DOHH2 (cell line): ENCODE measurements around the gene PSRC1.

ENCODE experiments used
- H3F3A ChIP-seq: fragments of 200-600 bp; sonication (generic), shearing (Covaris generic); 2 replicates; pipeline ENCODE4 v1.6.0; 2016; ENCODE audit warnings: antibody characterized with exemption, mild to moderate bottlenecking; ENCODE audit not compliant: control insufficient read depth, insufficient read depth
- H3K27ac ChIP-seq: fragments of 200-600 bp; sonication (generic); 2 replicates; pipeline ENCODE4 v1.5.1; 2014; ENCODE audit warnings: low read depth, mild to moderate bottlenecking, low read length, moderate library complexity
- H3K27me3 ChIP-seq: fragments of 200-600 bp; sonication (generic); 2 replicates; pipeline ENCODE4 v1.6.1; 2014; ENCODE audit warnings: mild to moderate bottlenecking, low read length, mixed read lengths; ENCODE audit not compliant: control insufficient read depth
- H3K36me3 ChIP-seq: fragments of 200-600 bp; sonication (generic); 2 replicates; pipeline ENCODE4 v1.6.1; 2014; ENCODE audit warnings: mild to moderate bottlenecking, low read length, moderate library complexity, mixed read lengths; ENCODE audit not compliant: control insufficient read depth
- H3K4me1 ChIP-seq: fragments of 200-600 bp; sonication (generic); 2 replicates; pipeline ENCODE4 v1.6.1; 2014; ENCODE audit warnings: mild to moderate bottlenecking, low read length, mixed read lengths; ENCODE audit not compliant: control insufficient read depth
- H3K4me2 ChIP-seq: fragments of 200-600 bp; sonication (generic); 2 replicates; pipeline ENCODE4 v1.6.0; 2014; ENCODE audit warnings: mild to moderate bottlenecking, low read length, moderate library complexity
- H3K4me3 ChIP-seq: fragments of 200-600 bp; sonication (generic); 2 replicates; pipeline ENCODE4 v1.5.1; 2014; ENCODE audit warnings: mild to moderate bottlenecking, low read length, mixed read lengths
- H3K79me2 ChIP-seq: fragments of 200-600 bp; sonication (generic); 2 replicates; pipeline ENCODE4 v1.6.1; 2014; ENCODE audit warnings: mild to moderate bottlenecking, low read length, mixed read lengths; ENCODE audit not compliant: control insufficient read depth
- H3K9me2 ChIP-seq: fragments of 200-600 bp; sonication (generic); replicated peaks from 2 replicates; pipeline ENCODE4 v1.6.1; 2014; ENCODE audit warnings: mild to moderate bottlenecking, low read length, mixed read lengths; ENCODE audit not compliant: control insufficient read depth
- H3K9me3 ChIP-seq: fragments of 200-600 bp; sonication (generic); 2 replicates; pipeline ENCODE4 v1.6.1; 2014; ENCODE audit warnings: antibody characterized with exemption, low read length, mixed read lengths; ENCODE audit not compliant: control insufficient read depth, insufficient read depth
- H4K20me1 ChIP-seq: fragments of 200-600 bp; sonication (generic); 2 replicates; pipeline ENCODE4 v1.6.0; 2014; ENCODE audit warnings: low read depth, mild to moderate bottlenecking, antibody characterized with exemption, low read length, moderate library complexity; ENCODE audit not compliant: control insufficient read depth, insufficient read depth
- EZH2phosphoT487 ChIP-seq: fragments of 200-600 bp; sonication (generic); IDR thresholded peaks from 2 replicates; pipeline ENCODE4 v1.6.1; 2017; ENCODE audit warnings: borderline replicate concordance, mild to moderate bottlenecking, antibody characterized with exemption, low read length, moderate library complexity, mixed read lengths
- TF ChIP-seq, protein P1 (sequence below): fragments of 200-600 bp; sonication (generic); IDR thresholded peaks from one replicate; pipeline ENCODE4 v1.5.1; 2014; ENCODE audit warnings: antibody characterized with exemption, mild to moderate bottlenecking, low read depth, low read length; ENCODE audit not compliant: poor library complexity, severe bottlenecking

Gene PSRC1

GRCh38 chr1:109283748-109284600, 1.0 kb upstream of the PSRC1 start:
- H3K9me2 ChIP-seq = no peaks in the 10 kb centered on the region

DNA sequence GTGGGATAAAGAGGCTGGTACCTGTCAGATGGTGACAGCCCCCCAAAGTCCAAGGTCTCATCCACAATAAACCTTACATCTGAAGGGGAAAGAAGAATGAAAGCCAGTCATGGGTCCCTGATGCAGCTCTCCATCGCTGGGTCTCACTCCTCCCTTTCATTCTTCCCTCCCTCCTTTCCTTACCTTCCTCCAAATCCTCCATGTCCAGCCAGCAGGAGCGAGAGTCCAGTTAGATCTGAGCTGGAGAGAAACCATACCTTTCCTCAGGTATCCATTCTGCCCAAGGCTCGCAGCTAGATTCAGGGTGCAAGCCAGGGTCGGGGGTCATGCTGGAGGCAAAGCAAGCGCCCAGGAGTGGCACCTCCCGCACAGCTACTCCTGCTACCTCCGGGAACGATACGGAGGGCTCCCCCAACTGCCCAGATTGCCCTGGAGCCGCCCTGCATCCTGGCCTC, 421 bp downstream of the PSRC1 start:
- Histone ChIP-seq H3K79me2 (peaks cover 10% of the 10 kb centered on the region), H3K4me3 (peak overlapping the region; percentile 93), H3K27ac (peak overlapping the region; percentile 56; the same call in 1 of the 2 replicates), H3K27me3 (no peaks in the 10 kb centered on the region), H3K9me3 (no peaks in the 10 kb centered on the region), H3K4me2 (peak overlapping the region; percentile 77), H3K9me2 (no peaks in the 10 kb centered on the region), H3F3A (no peaks in the 10 kb centered on the region), H3K36me3 (peaks cover 18% of the 10 kb centered on the region), H3K4me1 (peaks cover 19% of the 10 kb centered on the region), H4K20me1 (no peaks in the 10 kb centered on the region)
- TF ChIP-seq EZH2phosphoT487 = no peak

More at GRCh38 chr1:109283748-109284600, 1.0 kb upstream of the PSRC1 start:
- Histone ChIP-seq H3K4me3 (peak overlapping the region; percentile 93), H3K36me3 (peaks cover 14% of the 10 kb centered on the region), H4K20me1 (no peaks in the 10 kb centered on the region), H3K27me3 (no peaks in the 10 kb centered on the region), H3K79me2 (peaks cover 10% of the 10 kb centered on the region), H3K27ac (peak overlapping the region; percentile 56), H3K4me1 (peaks cover 19% of the 10 kb centered on the region), H3F3A (no peaks in the 10 kb centered on the region), H3K9me3 (no peaks in the 10 kb centered on the region), H3K4me2 (peak overlapping the region; percentile 77)
- TF ChIP-seq, protein P1, sequence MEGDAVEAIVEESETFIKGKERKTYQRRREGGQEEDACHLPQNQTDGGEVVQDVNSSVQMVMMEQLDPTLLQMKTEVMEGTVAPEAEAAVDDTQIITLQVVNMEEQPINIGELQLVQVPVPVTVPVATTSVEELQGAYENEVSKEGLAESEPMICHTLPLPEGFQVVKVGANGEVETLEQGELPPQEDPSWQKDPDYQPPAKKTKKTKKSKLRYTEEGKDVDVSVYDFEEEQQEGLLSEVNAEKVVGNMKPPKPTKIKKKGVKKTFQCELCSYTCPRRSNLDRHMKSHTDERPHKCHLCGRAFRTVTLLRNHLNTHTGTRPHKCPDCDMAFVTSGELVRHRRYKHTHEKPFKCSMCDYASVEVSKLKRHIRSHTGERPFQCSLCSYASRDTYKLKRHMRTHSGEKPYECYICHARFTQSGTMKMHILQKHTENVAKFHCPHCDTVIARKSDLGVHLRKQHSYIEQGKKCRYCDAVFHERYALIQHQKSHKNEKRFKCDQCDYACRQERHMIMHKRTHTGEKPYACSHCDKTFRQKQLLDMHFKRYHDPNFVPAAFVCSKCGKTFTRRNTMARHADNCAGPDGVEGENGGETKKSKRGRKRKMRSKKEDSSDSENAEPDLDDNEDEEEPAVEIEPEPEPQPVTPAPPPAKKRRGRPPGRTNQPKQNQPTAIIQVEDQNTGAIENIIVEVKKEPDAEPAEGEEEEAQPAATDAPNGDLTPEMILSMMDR = no peak
- TF ChIP-seq EZH2phosphoT487 = no peak

GRCh38 chr1:109281680-109282496, 1.1 kb downstream of the PSRC1 start:
- Histone ChIP-seq H3K4me3 (peak overlapping the region; percentile 93), H3K27ac (no peak overlapping the region), H3K9me2 (no peaks in the 10 kb centered on the region), H3K36me3 (peaks cover 19% of the 10 kb centered on the region), H4K20me1 (no peaks in the 10 kb centered on the region), H3K4me1 (peaks cover 24% of the 10 kb centered on the region), H3K27me3 (no peaks in the 10 kb centered on the region), H3F3A (no peaks in the 10 kb centered on the region), H3K9me3 (no peaks in the 10 kb centered on the region), H3K79me2 (peaks cover 10% of the 10 kb centered on the region), H3K4me2 (peak overlapping the region; percentile 77)
- TF ChIP-seq, protein P1 = no peak
- no peak for TF ChIP-seq EZH2phosphoT487
